Stimulated activated naive CD4-positive, alpha-beta T cell (primary cell): ENCODE results near the gene KRT76.

ENCODE experiments used
- DNase-seq, 6 experiments: peaks; one replicate each; lab custom pipeline; 2025; lab: John Stamatoyannopoulos, UW

The KRT76 gene

DNA sequence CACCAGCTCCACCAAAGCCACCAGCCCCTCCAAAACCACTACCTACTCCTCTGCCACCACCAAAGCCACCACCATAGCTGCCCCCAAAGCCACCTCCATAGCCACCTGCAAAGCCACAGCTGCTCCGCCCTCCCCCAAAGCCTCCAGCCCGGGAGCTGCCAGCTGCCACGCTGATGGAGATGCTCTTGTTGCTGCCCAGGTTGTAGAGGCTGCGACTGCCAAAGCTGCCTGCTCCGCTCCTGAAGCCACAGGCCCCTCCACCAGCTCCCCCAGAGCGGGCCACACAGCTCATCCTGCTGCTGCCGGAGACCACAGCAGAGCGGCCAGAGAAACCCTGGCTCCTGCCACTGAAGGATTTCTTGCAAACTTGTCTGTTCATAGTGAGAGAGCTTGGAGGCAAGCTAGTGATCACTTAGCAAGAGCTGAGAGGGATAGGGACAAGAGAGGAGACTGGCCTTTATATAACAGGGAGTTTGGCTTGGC lies at the start of gene KRT76:
TSS of gene KRT76 (minus strand) at position 433 of the 483 bp plus-strand sequence. CDS start at position 379, 54 bp downstream.
- DNase-seq: no peak

DNA sequence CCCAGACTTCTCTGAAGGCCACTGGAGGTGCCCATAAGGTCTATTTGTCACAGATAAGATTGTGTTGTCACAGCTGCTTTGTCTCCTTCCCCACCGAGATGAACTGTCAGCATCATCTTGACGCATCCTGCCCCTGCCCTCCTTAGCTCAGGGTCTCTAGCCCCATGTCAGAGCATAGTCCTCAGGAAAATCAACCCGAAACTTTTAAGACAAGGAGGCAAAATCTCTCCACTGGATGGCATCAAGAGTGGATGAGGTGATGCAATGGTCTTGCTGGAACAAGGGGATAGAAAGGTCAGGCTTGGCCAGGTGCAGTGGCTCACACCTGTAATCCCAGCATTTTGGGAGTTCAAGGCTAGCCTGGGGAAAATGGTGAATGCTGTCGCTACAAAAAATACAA lies 48.8 kb upstream of the KRT76 start:
- DNase-seq: no peak

DNA sequence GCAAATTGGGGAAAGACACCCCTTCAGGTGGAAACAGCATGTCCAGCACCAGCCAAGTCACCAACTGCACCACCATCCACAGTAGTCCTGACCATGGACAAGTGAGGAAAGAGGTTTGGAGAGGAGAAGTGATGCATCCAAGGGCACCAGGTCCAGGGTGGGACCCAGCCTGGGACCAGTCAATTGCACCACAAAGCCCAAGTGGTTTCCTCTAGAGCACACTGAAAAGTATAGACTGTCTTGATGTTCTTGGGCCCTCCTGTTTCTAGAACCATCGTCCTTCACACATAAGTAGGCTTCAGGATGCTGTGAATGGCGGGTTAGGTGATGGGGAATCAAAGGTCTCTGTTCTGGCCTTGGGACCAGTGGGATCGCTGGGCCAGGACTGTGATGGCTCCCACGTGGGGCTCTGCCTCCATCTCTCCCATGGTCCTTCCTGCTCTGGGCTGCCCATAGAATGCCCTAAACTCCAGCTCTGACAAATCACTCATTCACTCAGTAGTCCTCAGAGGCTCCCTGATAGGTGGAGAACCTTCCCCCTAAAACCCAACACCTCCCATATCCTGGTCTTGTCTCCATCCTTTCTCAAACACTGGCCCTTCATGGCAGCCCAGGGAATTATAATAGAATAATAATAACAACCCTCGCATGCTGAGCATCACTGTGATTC lies 47.7 kb upstream of the KRT76 start:
- DNase-seq: no peak

GRCh38 chr12:52823761-52824450 lies 46.8 kb upstream of the KRT76 start:
- DNase-seq: no peak

DNA sequence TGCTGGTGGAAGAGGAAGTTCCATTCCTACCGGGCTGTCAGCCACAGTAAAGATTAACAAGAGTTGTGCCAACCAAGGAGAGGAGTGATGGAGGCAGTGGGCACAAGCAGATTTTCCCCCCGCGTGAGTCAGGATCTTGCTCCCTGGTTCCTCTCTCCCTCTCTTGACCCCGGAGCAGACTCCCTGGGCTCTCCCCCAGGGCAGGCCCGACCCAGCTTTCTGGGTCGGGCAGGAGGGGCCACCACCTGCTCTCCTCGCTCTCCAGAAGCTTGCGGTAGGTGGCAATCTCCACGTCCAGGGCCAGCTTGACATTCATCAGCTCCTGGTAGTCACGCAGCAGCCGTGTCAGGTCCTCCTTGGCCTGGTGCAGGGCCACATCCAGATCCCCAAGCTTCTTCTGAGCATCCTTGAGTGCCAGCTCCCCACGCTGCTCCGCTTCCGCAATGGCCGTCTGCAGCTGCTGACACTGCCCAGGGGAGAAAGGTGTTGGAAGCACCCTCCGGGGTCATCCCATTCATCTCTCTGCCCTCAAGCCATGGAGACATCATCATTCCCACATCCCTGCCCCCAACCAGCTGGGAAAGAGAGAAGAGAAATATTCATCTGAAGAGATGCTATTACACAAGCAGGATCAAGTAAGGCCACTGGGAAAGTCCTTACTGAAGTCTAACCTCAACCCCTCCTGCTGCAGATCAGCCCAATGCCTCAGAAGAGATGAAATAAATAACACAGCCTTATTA lies 45.8 kb upstream of the KRT76 start:
- DNase-seq: no peak

GRCh38 chr12:52821826-52822660 lies 44.9 kb upstream of the KRT76 start:
- DNase-seq: no peak

DNA sequence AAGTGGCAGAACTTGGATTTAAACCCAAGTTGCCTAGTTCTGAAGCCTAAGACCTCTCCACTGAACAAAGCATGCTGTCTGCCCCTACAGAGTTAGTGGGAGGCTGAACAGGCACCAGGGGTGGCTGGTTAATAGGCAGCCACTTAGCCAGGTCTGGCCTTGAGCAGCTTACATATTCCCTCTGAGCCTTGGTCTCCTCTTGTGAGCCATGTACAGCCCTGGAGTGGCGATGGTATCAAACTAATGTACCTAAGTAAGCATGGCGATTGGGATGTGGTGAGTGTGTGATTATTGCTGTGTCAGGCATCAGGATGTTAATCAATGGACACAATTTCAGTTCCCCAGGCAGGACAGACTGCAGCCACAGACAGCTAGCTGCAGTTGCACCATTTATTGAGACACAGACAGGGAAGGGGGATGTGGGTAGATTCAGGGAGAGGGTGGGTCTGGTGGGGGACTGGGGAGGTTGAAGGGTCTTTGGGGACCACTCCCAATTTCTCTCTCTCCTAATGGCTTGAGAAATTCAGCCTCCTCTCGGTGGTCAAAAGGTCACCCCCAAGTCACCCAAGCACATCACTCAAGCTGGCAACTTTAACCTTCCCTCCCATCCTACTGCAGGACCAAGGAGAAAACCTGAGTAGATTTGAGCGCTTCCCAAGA lies 44.1 kb upstream of the KRT76 start:
- no peak for DNase-seq

DNA sequence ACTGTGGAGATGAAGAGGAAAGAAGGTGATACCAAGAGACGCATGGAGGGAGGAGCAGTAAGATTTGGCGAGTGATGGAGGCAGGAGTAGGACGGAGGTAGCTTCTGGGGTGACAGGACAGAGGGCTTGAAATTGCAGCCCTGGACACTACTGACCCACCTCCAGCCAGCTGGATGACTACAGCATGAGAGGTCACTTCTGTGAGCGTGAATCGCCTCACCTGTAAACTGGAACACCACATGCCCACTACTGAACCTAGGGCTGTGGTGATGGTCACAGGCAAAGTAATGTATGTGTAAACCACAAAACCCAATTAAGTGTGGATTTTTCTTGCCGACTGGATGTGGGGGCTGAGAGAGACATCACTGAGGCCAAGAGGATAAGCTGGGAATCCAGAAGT lies 43.4 kb upstream of the KRT76 start:
- DNase-seq: no peak

DNA sequence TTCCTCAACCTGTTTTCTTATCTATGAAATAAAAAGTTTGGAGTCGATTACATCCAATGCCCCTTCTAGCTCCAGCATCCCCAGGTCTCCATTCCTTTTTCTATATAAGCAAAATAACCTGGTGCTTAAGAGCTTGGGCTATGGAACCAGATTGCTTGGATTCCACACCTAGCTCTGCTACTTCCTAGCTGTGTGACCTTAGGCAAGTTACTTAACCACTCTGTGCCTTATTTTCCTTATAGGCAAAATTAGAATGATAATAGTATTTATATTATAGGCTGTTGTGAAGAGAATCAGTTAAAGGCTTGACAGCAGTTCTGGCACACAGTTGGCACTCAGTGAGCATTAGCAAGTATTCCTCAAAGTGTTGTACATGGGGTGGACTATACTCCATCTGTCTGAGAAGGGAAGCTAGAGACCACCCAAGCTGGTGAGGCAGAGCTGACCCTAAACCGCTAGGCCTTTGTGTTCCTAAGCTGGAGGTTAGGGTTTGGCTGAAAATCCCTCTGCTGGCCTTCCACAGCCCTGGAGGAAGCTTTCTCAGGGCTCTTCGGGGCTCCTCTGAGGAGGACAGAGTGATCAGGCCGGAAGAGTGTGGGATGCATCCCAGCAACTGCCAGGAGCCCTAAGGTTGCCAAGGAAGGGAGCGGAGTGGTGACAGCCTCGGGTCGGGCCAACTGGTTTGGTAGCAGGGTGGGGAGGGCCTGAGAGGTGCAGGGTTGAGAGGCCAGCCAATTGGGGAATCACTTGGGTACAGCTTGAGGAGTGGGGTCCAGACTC lies 42.8 kb upstream of the KRT76 start:
- DNase-seq: no peak

DNA sequence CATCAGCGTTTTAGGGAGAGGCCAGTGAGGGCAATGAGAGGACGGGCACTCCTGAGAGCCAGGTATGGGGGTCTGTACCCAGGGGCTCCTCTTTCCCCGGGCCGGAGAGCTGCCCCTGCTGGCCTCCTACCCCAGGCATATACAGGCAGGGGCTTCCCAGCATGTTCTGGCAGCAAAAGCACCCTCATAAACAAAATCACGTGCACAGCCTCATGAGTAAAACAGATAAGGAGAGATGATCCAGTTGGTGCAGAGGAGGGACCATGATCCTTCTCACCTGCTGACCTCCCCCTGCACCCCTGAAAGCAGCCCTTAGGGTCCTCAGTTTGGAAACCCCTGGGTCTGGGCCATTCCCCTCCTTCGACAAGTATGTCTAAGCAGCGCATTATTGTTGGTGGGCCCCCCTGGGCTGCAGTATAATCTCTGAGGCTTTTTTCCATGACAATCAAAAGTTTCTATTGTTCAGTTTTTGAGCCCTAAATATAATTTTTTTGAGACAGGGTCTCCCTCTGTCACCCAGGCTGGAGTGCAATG lies 41.8 kb upstream of the KRT76 start:
- DNase-seq: no peak

DNA sequence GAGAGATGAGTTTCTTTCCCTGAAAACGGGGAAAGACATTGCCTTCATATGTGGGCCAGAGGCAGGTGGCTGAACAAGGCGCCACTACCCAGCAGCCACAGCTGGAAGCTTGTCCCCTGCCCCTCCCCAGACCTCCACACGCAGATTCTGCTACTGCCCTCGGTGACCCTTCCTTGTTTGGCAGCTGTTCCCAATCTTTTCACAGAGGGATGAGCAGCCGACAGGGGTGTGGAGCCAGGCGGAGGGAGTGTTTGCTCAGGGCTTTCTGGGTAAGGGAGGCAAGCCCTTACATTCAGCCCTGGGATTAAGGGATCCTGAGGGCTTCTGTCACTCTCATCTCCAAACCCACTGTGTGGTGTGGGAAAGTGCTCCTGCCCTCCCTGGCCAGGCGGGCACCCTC lies 41.2 kb upstream of the KRT76 start:
- no peak for DNase-seq

DNA sequence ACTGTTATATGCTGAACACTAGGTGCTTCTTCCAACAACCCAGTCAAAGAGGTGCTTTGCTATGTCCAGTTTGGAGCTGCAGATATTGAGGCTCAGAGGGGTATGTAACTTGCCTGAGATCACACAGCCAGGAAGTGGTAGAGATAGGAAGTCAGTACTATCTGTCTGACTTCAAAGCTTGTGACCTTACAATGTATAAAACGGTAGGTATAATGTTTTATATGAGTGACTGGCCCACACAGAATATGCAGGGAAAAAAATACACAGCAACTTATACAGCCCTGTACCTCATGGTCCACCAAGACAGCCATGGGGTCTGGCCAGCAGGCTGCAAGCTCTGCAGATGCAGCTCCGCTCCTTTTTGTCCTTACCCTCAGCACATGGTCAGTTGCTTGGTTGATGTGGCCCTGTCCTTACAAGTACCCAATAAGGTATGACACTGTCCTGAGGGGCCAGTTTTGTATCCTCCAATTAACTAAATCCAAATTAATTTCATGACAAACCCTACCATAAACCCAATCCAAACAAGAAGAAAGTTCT lies 40.6 kb upstream of the KRT76 start:
- no peak for DNase-seq

DNA sequence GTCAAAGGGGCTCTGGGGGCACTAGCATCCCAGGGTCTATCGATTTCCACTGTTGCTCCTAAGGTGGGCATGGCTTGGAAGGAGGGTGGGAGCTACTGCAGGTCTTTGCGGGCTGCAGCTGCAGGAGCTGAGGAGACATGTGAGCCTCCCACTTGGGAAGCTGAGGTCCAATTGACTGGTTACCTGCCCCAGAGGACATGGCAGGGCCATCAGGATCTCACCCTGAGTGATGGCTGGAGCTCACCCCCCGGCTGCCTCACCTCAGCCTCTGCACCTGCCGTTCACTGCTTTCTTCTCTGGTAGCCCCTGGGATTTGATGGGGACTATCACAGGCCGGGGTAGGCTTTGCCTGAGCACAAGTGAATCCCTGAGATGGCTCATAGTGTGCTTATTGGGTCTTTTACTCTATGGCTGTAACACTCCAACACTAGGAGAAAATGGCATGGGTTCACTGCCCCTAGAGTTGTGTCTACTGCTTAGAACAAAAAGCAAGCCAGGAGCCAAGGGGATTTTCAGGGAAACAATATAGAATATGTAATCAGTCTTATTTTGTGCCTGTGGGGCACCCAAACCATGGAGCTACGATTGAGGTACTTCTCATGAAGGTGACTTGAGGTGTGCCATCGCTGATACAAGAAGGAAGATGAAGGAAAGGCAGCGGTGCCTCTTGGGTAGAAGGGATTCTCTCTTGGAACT lies 40.0 kb upstream of the KRT76 start:
- DNase-seq: no peak

DNA sequence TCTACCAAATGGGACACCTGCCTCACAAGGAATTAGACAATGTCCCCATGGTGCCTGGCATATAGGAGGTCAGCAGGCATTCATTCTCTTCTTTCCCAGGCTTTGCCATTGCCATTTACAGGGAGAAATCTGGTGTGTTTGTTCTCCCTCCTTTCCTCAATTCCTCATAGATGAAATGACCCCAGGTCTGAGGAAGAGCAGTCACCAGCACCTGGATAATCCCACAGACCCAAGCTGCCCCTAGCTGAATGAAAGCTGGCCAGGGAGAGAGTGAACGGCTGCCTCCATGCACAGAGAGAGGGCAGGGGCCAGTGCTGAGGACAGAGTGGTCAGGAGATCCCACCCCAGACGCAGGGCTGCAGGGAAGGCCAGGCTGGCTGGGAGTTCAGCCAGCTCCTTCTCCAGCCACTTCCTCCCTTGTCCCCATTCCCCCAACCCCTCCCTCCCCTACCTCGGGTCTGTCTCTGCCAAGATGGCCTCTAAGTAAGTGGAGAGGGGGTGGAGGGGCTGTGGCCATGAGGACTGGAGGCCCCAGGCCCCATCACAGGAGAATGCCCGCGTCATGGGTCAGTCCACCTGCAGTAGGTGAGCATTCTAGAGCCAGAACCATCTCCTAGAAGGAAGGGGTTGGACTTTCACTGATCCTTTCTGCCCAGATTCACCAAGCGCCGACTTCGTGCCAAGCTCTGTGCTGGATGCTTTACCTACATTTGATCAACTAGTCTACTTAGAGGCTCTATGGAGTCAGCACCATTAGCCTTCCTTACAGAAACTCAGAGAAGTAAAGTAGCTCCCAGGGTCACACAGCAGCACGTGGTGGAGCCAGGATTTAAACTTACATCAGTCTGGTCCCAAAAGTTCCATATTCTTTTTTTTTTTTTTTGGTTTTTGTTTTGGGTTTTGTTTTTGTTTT lies 38.8 kb upstream of the KRT76 start:
- DNase-seq: no peak

DNA sequence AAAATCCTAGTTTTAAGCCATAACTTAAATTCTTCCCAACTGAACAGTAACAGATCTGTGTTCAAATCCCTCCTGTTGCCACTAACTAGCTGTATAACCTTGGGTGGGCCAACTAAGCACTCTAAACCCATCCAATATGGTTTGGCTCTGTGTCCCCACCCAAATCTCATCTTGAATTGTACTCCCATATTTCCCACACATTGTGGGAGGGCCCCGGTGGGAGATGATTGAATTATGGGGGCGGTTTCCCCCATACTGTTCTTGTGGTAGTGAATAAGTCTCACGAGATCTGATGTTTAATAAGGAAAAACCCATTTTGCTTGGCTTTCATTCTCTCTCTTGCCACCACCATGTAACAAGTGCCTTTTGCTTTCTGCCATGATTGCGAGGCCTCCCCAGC lies 38.0 kb upstream of the KRT76 start:
- no peak for DNase-seq

- DNase-seq: no peak
These were observed 37.6 kb upstream of the KRT76 start for GRCh38 chr12:52814710-52815155.

DNA sequence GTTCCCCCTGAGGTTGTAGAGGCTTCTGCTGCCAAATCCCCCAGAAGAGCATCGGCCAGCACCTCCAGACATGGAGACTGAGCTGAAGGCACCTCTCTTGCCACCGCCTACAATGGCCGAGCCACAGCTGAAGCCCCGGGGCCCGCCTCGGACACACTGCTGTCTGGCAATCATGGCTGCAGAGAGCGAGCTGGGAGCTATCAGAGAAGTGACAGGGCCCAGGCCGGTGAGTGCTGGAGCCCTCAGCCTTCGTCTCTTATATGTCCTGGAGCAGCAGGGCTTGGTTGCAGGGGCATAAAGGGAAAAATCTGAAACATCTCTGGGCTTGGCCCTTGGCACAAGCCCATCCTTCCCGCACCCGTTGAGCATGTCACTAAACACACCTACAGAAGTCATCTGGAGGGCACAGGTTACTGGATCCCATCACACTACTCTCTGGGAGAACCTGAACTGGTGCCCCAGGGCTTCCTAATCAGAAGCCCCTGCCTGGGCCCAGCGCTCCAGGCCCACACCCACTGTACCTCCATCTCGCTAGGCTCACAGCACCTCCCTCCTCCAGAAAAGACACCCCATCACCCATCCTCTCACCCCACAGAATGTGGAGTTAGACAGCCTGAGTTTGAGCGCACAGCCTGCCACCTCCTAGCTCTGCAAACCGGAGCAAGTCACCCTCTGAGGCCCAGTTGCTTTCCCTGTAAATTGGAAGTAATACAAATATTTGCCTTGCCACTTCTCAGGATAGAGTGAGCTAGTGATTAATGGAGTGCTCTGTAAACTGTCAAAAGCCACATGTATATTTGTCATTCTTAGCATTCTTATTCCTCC lies 37.0 kb upstream of the KRT76 start, which contains the start of gene KRT4:
TSS of gene KRT4 (minus strand) at position 232 of the 825 bp plus-strand sequence. CDS start at position 174, 58 bp downstream.
- DNase-seq: no peak
